Esophagus muscularis mucosa (tissue), 4 donors: ENCODE measurements around the gene ATP1A4. TPM values are rescaled to one million over a fixed set of nuclear protein-coding genes. Genes with fewer than 3 reads are reported as not detected.

Source experiments
- DNase-seq: peaks from one replicate; pipeline ENCODE4 v3.0.0-alpha.2; 2017; ENCODE audit errors: extremely low spot score
- H3K27ac ChIP-seq, 4 donors: fragments of 200-600 bp; sonication (generic); replicated peaks in 1 of 4; 1 replicate in 3 of 4; 2 replicates in 1 of 4; pipeline ENCODE4 v1.5.1; 2016 to 2019; ENCODE audit warnings: mild to moderate bottlenecking in 1 of 4
- H3K27me3 ChIP-seq, 4 donors: fragments of 200-600 bp; sonication (generic); one replicate each; pipeline versions ENCODE4 v1.5.1 to v1.6.0; 2016 to 2019
- H3K36me3 ChIP-seq, 4 donors: fragments of 200-600 bp; sonication (generic); one replicate each; pipeline ENCODE4 v1.5.1; 2016 to 2019
- H3K4me1 ChIP-seq, 4 donors: fragments of 200-600 bp; sonication (generic); one replicate each; pipeline ENCODE4 v1.5.1; 2016 to 2019
- H3K4me3 ChIP-seq, 4 donors: fragments of 200-600 bp; sonication (generic); 1 replicate in 2 of 4; 2 replicates in 2 of 4; pipeline ENCODE4 v1.5.1; 2016 to 2019; ENCODE audit warnings: mild to moderate bottlenecking in 4 of 4, moderate library complexity in 1 of 4
- H3K9me3 ChIP-seq, 4 donors: fragments of 200-600 bp; sonication (generic); 1 replicate in 3 of 4; 2 replicates in 1 of 4; pipeline ENCODE4 v1.5.1; 2016 to 2019
- CTCF ChIP-seq, 3 experiments: fragments of 200-600 bp in 2 of 3; fragments of 450-650 bp in 1 of 3; sonication (generic) in 2 of 3; IDR thresholded peaks; one replicate each; pipeline ENCODE4 v1.5.1; 2017 to 2019; ENCODE audit warnings: antibody characterized with exemption in 3 of 3, mild to moderate bottlenecking in 2 of 3, moderate library complexity in 1 of 3
- EP300 ChIP-seq: sonication (generic); formaldehyde crosslinking; IDR thresholded peaks from one replicate; pipeline ENCODE4 v1.6.1; 2017; ENCODE audit warnings: antibody characterized with exemption
- POLR2A ChIP-seq: fragments of 450-650 bp; IDR thresholded peaks from one replicate; pipeline ENCODE4 v1.6.1; 2017; ENCODE audit warnings: antibody characterized with exemption, moderate library complexity, mild to moderate bottlenecking, low read depth
- POLR2AphosphoS5 ChIP-seq, 2 donors: sonication (generic); formaldehyde crosslinking; IDR thresholded peaks; one replicate each; pipeline ENCODE4 v1.6.1; 2017; ENCODE audit warnings: antibody characterized with exemption in 2 of 2
- whole genome bisulfite sequencing: methylation state at CpG from one replicate; pipeline ENCODE4 v1.1.5; 2018; 5-methylcytosine and 5-hydroxymethylcytosine counted together
- intact Hi-C: fragments of 100-400 bp; cut with DNase I; formaldehyde crosslinking; loops from one replicate; pipeline ENCODE4 v1.15.1; 2023
- total RNA-seq, 4 donors: library from RNA; depleted of rRNA; stranded (reverse); fragments of >200 nt; gene quantifications; one replicate each; pipeline versions ENCODE4 v1.1.0 to v1.2.1, GENCODE V29; 2016

Gene ATP1A4
- total RNA-seq, 4 donors from 2014 or later: 0.17 to 2.1 (median 0.98) TPM; not detected in 1

GRCh38 chr1:160205242-160206035, 54.0 kb downstream of the ATP1A4 start, which contains the start of gene PEA15:
PEA15 (plus strand) TSS chr1:160205384; CDS start chr1:160211545, 6,161 bp downstream.
- Histone ChIP-seq H3K27ac (peak within 1 kb of the TSS; percentile 89 to 96 (median 91)), H3K4me3 (peak within 1 kb of the TSS; percentile 66 to 98 (median 84)), H3K36me3 (peaks cover 0 to 22% (median 17%) of the 10 kb centered on the region in 4 donors), H3K9me3 (no peaks in the 10 kb centered on the region), H3K27me3 (no peaks in the 10 kb centered on the region), H3K4me1 (peaks cover 49 to 55% (median 53%) of the 10 kb centered on the region in 4 donors)
- intact Hi-C loops: loop anchor here (5.0 kb wide), 1 partner anchor 42 kb away; no protein-coding TSS in a partner anchor
- no peak for DNase-seq
- TF ChIP-seq CTCF (IDR thresholded peaks at IDR 0.05): no peak
- TF ChIP-seq EP300: no peak
- peak; percentile 81 for TF ChIP-seq POLR2A
- peak; percentile 57 to 88 for TF ChIP-seq POLR2AphosphoS5 (IDR thresholded peaks at IDR 0.05)
- WGBS: under 1% methylated on average over 29 of the region's 76 CpGs

GRCh38 chr1:160206036-160206389, 54.6 kb downstream of the ATP1A4 start:
- Histone ChIP-seq H3K27ac (peak overlapping the region; percentile 89 to 96 (median 91)), H3K4me3 (peak overlapping the region; percentile 66 to 98 (median 84)), H3K4me1 (peaks cover 55 to 61% (median 59%) of the 10 kb centered on the region in 4 donors), H3K27me3 (no peaks in the 10 kb centered on the region), H3K9me3 (no peaks in the 10 kb centered on the region), H3K36me3 (peaks cover 0 to 22% (median 21%) of the 10 kb centered on the region in 4 donors)
- no peak for DNase-seq
- 3% methylated on average over 9 of the region's 9 CpGs for WGBS
- intact Hi-C loops: loop anchor here (5.0 kb wide), 1 partner anchor 41 kb away; no protein-coding TSS in a partner anchor
- no peak for TF ChIP-seq POLR2AphosphoS5 (IDR thresholded peaks at IDR 0.05)
- TF ChIP-seq POLR2A: no peak
- TF ChIP-seq CTCF (IDR thresholded peaks at IDR 0.05): no peak
- TF ChIP-seq EP300: no peak

GRCh38 chr1:160206421-160207117, 55.2 kb downstream of the ATP1A4 start:
- Histone ChIP-seq H3K27me3 (no peaks in the 10 kb centered on the region), H3K27ac (peak overlapping the region; percentile 89 to 96 (median 91)), H3K36me3 (peaks cover 1 to 27% (median 26%) of the 10 kb centered on the region in 4 donors), H3K4me1 (peaks cover 60 to 66% (median 62%) of the 10 kb centered on the region in 4 donors), H3K9me3 (no peaks in the 10 kb centered on the region), H3K4me3 (peak overlapping the region; percentile 66 to 98 (median 84))
- DNase-seq: no peak
- intact Hi-C loops: loop anchor here (5.0 kb wide), 1 partner anchor 41 kb away; no protein-coding TSS in a partner anchor
- TF ChIP-seq POLR2AphosphoS5 (IDR thresholded peaks at IDR 0.05) (peak in 1 of 2 donors; percentile 55), CTCF (IDR thresholded peaks at IDR 0.05) (no peak)
- WGBS: 33% methylated on average over 9 of the region's 9 CpGs

- Histone ChIP-seq H3K36me3 (peaks cover 7 to 33% (median 32%) of the 10 kb centered on the region in 4 donors), H3K4me3 (peak overlapping the region in 2 of 4 donors; percentile 73 to 95), H3K27me3 (no peaks in the 10 kb centered on the region), H3K4me1 (peaks cover 61 to 68% (median 63%) of the 10 kb centered on the region in 4 donors), H3K9me3 (no peaks in the 10 kb centered on the region), H3K27ac (peak overlapping the region; percentile 89 to 96 (median 91))
- WGBS: 75% methylated on average over 4 of the region's 4 CpGs
- intact Hi-C loops: loop anchor here (5.0 kb wide), 1 partner anchor 40 kb away; no protein-coding TSS in a partner anchor
- no peak for TF ChIP-seq POLR2A
- DNase-seq: no peak
Measured at GRCh38 chr1:160207118-160207650, 55.8 kb downstream of the ATP1A4 start.
